BJ (cell line): Measurements from ENCODE around the gene MON1A. TPM values are rescaled to one million over a fixed set of nuclear protein-coding genes. Genes with fewer than 3 reads are reported as not detected.

ENCODE experiments used
- CTCF ChIA-PET: fragments of 350-600 bp; formaldehyde crosslinking; extraction: SDS; loops from one replicate; lab custom pipeline; 2021; ENCODE audit warnings: antibody characterized with exemption, inconsistent platforms; lab: Yijun Ruan, JAX
- POLR2A ChIA-PET: fragments of 300-600 bp; sonication (Branson Sonifier 250); formaldehyde crosslinking; extraction: SDS; loops from one replicate; lab custom pipeline; 2021; ENCODE audit warnings: antibody characterized with exemption; lab: Charles Lee
- DNase-seq: peaks from one replicate; pipeline ENCODE4 v3.0.0-alpha.2; 2011; ENCODE audit warnings: low read depth
- H3K27me3 ChIP-seq: 2 replicates; pipeline ENCODE4 v1.6.0; 2011; ENCODE audit warnings: low read length; ENCODE audit not compliant: control insufficient read depth, insufficient read depth
- H3K36me3 ChIP-seq: 2 replicates; pipeline ENCODE4 v1.5.1; 2011; ENCODE audit warnings: low read length; ENCODE audit not compliant: control insufficient read depth, insufficient read depth
- H3K4me3 ChIP-seq: 2 replicates; pipeline ENCODE4 v1.5.1; 2011; ENCODE audit warnings: low read depth, mild to moderate bottlenecking, control low read depth, low read length
- polyA plus RNA-seq: library from polyadenylated mRNA; depleted of rRNA; stranded (reverse); fragments of >200 nt; gene quantifications from 2 replicates; pipeline ENCODE4 v1.2.3, GENCODE V29; 2011
- TF ChIP-seq, protein P1 (sequence below): IDR thresholded peaks from 2 replicates; pipeline ENCODE4 v1.5.1; 2011; ENCODE audit warnings: low read depth, mild to moderate bottlenecking, control low read depth, inconsistent platforms, low read length, moderate library complexity; ENCODE audit not compliant: insufficient read depth

Gene MON1A
- polyA plus RNA-seq, 1 experiment = 14.1 TPM

DNA sequence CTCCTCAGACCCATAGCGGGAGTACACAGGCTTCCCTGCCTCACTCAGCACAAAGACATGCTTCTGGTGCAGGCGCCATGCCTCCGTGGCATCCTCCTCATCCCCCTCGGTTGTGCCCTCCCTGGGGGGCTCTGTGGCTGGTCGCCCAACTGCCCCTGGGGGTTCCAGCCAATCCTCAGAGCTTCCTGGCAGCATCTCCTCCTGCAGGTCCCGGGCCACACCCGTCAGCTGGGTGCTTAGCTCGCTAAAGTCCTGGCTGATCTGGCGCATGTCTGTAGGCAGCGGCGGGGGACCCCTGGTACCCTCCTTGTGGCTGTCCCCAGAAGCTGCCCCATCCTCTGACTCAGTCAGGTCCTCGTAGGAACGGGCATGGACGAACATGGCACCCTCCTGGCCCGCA lies 18.0 kb downstream of the MON1A start:
- TF ChIP-seq, protein P1, sequence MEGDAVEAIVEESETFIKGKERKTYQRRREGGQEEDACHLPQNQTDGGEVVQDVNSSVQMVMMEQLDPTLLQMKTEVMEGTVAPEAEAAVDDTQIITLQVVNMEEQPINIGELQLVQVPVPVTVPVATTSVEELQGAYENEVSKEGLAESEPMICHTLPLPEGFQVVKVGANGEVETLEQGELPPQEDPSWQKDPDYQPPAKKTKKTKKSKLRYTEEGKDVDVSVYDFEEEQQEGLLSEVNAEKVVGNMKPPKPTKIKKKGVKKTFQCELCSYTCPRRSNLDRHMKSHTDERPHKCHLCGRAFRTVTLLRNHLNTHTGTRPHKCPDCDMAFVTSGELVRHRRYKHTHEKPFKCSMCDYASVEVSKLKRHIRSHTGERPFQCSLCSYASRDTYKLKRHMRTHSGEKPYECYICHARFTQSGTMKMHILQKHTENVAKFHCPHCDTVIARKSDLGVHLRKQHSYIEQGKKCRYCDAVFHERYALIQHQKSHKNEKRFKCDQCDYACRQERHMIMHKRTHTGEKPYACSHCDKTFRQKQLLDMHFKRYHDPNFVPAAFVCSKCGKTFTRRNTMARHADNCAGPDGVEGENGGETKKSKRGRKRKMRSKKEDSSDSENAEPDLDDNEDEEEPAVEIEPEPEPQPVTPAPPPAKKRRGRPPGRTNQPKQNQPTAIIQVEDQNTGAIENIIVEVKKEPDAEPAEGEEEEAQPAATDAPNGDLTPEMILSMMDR = no peak
- CTCF ChIA-PET = interaction anchor here (6.7 kb wide), 1 partner anchor 109 kb away, joined by 43 read pairs; the partner anchor contains the start of gene INKA1
- Histone ChIP-seq H3K4me3 (no peak overlapping the region), H3K27me3 (no peaks in the 10 kb centered on the region), H3K36me3 (peaks cover 8% of the 10 kb centered on the region)
- DNase-seq = no peak
- POLR2A ChIA-PET = no interaction called here

DNA sequence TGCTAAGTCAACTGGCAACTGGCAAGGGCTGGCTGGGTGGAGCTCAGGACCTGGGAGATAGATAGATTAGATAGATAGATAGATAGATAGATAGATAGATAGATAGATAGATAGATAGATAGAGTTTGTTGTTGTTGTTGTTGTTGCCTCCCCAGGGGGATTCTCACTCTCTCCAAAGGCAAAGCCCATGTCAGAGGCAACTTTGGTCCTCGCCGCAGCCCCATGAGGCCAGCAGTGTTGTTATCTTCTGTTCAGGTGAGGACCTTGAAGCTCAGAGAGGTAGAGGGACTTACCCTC lies 18.5 kb downstream of the MON1A start:
- H3K4me3 ChIP-seq = no peak overlapping the region
- H3K36me3 ChIP-seq = peaks cover 8% of the 10 kb centered on the region
- no peak for DNase-seq
- TF ChIP-seq, protein P1 = no peak
- POLR2A ChIA-PET = no interaction called here
- CTCF ChIA-PET = interaction anchor here (6.7 kb wide), 1 partner anchor 108 kb away, joined by 43 read pairs; the partner anchor contains the start of gene INKA1
- no peaks in the 10 kb centered on the region for H3K27me3 ChIP-seq

- Histone ChIP-seq H3K27me3 (no peaks in the 10 kb centered on the region), H3K4me3 (no peak overlapping the region), H3K36me3 (peaks cover 8% of the 10 kb centered on the region)
- POLR2A ChIA-PET = no interaction called here
- CTCF ChIA-PET = interaction anchor here (6.7 kb wide), 1 partner anchor 108 kb away, joined by 43 read pairs; the partner anchor contains the start of gene INKA1
- TF ChIP-seq, protein P1 = no peak
- no peak for DNase-seq
These were observed 19.0 kb downstream of the MON1A start for GRCh38 chr3:49910409-49911123.

- Histone ChIP-seq H3K27me3 (no peaks in the 10 kb centered on the region), H3K36me3 (peaks cover 8% of the 10 kb centered on the region), H3K4me3 (no peak overlapping the region)
- TF ChIP-seq, protein P1 = no peak
- POLR2A ChIA-PET = no interaction called here
- DNase-seq = no peak
- CTCF ChIA-PET = interaction anchor here (0.6 to 6.7 kb wide), 3 partner anchors 69 to 283 kb away, joined by 3 to 43 read pairs (median 4); partner anchors contain the start of genes GNAT1 and INKA1
These were observed 21.0 kb downstream of the MON1A start for GRCh38 chr3:49908373-49909199.
